ENCODE data around the gene PPP4R2. TPM values are rescaled to one million over a fixed set of nuclear protein-coding genes. Genes with fewer than 3 reads are reported as not detected.

Gene PPP4R2
- total RNA-seq, 4 donors from 2014 or later = 46.5 to 56.6 (median 52.7) TPM

DNA sequence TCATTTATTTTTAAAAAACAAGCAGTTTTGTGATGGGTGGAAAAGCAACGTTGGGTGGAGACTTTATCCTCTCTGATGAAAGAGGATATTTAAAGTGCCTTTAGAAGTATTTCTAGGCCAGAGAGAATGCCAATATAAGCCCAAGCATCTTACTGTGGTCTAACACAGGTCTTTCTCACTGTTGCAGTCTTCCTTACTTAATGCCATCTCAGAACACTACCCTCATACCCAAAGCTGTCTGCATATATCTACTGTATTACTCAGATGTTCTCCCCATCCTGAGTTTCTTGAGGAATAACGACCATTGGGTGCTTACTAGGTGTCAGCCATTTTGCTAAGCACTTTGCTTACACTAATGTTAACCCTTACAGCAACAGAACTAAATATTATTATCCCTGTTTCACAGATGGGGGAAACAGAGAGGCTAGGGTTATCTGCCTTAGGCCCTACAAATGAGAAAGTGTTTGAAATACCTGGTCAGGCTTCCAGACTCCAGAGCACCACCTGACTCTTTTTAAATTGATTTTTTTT is 35.0 kb downstream of the PPP4R2 start:
- DNase-seq (ENCODE audit: low spot score) (no peak), ATAC-seq (ENCODE audit: low FRiP score) (no peak)
- TF ChIP-seq, protein P1, sequence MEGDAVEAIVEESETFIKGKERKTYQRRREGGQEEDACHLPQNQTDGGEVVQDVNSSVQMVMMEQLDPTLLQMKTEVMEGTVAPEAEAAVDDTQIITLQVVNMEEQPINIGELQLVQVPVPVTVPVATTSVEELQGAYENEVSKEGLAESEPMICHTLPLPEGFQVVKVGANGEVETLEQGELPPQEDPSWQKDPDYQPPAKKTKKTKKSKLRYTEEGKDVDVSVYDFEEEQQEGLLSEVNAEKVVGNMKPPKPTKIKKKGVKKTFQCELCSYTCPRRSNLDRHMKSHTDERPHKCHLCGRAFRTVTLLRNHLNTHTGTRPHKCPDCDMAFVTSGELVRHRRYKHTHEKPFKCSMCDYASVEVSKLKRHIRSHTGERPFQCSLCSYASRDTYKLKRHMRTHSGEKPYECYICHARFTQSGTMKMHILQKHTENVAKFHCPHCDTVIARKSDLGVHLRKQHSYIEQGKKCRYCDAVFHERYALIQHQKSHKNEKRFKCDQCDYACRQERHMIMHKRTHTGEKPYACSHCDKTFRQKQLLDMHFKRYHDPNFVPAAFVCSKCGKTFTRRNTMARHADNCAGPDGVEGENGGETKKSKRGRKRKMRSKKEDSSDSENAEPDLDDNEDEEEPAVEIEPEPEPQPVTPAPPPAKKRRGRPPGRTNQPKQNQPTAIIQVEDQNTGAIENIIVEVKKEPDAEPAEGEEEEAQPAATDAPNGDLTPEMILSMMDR (IDR thresholded peaks at IDR 0.05) = no peak

DNA sequence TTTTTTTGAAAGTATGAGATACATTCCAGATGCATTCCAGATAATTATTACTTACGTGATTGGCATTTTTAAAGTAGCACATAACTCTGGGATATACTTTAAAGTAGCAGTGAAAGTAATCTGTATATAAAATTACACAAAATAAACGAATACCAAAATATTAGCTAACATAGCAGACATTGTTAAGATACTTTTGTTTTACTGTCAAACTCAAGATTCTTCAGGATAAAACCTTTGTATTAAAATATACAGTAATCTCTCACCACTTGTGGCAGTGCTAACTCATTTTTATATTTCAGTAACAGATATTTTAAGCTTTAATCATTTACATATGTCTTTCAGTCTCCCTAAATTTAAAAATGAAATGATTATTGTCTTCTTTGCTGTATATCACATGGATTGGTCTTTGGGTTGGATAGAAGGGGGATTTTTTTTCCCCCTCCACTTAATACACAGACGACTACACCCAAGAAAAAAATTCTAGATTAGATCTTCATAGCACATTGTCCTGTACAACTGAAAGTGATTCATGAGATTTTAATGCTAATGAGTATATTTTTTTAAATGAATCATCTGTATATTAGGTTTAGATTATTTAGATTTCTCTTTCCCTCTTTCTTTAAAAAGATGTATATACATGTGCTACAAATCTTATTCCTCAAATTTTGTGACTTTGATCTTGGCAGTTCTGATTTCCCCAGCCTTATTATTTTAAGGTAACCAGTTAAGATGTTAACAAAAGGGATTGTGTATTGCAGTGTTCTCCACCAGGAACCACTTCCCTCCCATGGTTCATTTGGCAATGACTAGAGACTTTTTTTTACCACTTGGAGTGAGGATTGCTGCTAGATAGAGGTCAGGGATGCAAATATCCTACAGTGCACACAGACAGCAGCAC is 40.3 kb downstream of the PPP4R2 start:
- no peak for ATAC-seq (ENCODE audit: low FRiP score)
- DNase-seq (ENCODE audit: low spot score) = no peak
- TF ChIP-seq, protein P1 (IDR thresholded peaks at IDR 0.05) = no peak

DNA sequence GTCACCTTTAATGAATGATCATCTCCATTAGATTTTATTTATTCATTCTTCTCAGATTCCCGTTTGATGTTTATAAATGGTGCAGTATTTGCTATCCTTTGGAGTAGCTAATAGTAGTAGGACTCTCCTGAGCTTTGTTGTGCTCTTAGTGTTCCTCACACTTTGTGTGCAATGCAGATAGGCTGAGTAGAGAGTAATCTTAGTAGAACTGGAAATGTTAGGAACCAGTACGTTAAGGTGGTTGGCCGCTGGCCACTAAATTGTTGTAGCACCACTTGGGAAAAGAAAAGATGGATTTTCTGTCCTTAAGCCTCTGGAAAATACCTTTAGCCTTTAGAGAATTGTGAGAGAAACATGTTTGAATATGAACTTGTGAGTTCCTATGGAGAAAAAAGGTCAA is 44.9 kb downstream of the PPP4R2 start:
- ATAC-seq (ENCODE audit: low FRiP score) = no peak

DNA sequence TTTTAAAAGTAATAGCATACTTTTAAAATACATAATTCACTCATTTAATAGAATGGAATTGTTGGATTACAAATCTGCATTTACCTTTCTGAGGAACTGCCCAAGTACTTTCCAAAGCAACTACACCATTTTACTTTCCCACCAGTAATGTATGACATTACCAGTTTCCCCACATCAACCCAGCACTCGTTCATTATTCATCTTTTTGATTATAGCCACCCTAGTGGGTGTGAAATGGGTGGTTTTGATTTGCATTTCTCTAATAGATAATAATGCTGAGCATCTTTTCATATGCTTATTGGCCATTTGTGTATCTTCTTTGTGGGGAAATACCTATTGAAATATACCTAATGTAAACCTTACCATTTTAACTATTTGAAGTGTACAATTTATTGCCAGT is 46.8 kb downstream of the PPP4R2 start:
- TF ChIP-seq, protein P1 (IDR thresholded peaks at IDR 0.05) = no peak
- DNase-seq (ENCODE audit: low spot score) (no peak), ATAC-seq (ENCODE audit: low FRiP score) (no peak)

More for the DNA sequence above, 44.9 kb downstream of the PPP4R2 start:
- DNase-seq (ENCODE audit: low spot score) = no peak
- TF ChIP-seq, protein P1 (IDR thresholded peaks at IDR 0.05) = no peak

DNA sequence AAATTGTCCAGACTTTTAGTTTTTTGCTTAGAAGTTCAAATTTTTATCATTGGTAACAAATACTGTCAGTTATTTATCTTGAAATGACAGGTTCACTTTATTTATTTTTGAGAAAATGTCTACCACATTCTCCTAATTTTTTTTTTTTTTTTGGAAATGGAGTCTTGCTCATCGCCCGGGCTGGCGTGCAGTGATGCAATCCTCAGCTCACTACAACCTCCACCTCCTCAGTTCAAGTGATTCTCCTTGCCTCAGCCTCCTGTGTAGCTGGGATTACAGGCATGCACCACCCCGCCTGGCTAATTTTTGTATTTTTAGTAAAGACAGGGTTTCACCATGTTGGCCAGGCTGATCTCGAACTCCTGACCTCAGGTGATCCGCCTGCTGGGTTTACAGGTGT is 48.8 kb downstream of the PPP4R2 start:
- ATAC-seq (ENCODE audit: low FRiP score) = no peak
- no peak for DNase-seq (ENCODE audit: low spot score)
- TF ChIP-seq, protein P1 (IDR thresholded peaks at IDR 0.05) = no peak

DNA sequence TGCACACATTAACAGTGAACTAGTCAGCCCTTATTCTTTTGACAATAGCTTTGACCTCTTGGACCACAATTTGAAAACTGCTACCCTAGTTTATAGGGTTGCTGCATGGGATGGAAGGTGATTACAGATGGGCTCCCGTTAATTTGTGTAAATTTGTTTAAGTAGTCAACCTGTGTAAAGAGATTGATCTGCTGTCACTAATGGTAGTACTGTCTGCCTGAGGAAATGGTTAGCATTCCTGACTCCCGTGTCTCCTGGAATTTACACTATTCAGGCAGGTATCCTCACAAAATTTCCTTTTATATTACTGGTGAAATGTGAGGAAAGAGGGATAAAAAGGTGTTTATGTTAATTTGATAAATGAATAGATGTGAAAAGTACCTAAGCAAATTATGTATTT is 49.6 kb downstream of the PPP4R2 start:
- TF ChIP-seq, protein P1 (IDR thresholded peaks at IDR 0.05) = no peak
- DNase-seq (ENCODE audit: low spot score) = no peak
- no peak for ATAC-seq (ENCODE audit: low FRiP score)

DNA sequence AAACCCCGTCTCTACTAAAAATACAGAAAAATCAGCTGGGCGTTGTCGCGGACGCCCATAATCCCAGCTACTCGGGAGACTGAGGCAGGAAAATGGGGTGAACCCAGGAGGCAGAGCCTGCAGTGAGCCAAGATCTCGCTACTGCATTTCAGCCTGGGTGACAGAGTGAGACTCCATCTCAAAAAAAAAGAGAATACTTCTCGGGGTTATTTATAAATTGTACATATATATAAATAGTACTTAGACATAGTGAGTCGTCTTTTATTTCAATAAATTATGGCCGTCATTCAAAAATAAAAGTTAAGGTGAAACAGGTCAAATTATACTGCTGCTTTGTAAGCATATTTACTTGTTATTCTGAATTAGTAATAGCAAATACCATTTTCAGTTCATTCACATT is 52.7 kb downstream of the PPP4R2 start:
- no peak for ATAC-seq (ENCODE audit: low FRiP score)
- no peak for DNase-seq (ENCODE audit: low spot score)
- TF ChIP-seq, protein P1 (IDR thresholded peaks at IDR 0.05) = no peak

All from omental fat pad (tissue), 4 donors.